ENCODE measurements around the gene HSPA12A. TPM values are rescaled to one million over a fixed set of nuclear protein-coding genes. Genes with fewer than 3 reads are reported as not detected.

Gene HSPA12A
- total RNA-seq, 2 experiments from 2014 or later, result 0.49 TPM; not detected in 1

DNA sequence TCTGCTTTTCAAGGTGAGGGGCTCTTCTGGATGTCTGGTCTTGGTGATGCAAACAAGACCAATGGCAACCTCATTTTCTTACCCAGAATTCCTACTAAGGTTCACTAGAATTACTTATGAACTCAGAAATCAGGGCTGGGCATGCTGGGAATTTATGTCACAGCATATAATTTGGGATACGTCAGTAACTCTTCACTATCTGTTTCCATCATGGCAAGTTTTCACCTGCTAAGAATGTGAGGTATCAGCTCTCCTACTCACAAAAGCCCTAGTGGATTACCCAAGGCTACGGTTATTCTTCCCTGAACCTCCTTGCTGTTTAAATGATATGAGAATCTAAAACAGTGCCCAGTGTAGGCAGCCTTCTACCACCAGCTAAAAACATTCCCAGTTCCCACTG, 68.5 kb downstream of the HSPA12A start:
- ATAC-seq (ENCODE audit: poor library complexity) (no peak), DNase-seq (no peak)
- Histone ChIP-seq H3K9me3 (ENCODE audit: control insufficient read depth in 1 of 2, insufficient read depth in 1 of 2, low read length in 2 of 2) (peaks cover 0 to 3% of the 10 kb centered on the region in 2 experiments), H3K27me3 (ENCODE audit: control insufficient read depth in 1 of 2, insufficient read depth in 2 of 2, low read length in 2 of 2) (peaks cover 2 to 15% of the 10 kb centered on the region in 2 experiments), H3K36me3 (ENCODE audit: insufficient read depth, low read length) (no peaks in the 10 kb centered on the region), H3K4me3 (ENCODE audit: low read length) (no peak overlapping the region), H3K27ac (ENCODE audit: low read depth in 1 of 2, low read length in 2 of 2) (no peak overlapping the region), H3K4me1 (ENCODE audit: insufficient read depth, low read length) (no peaks in the 10 kb centered on the region)
- no peaks in the 10 kb centered on the region for H3K36me3 Mint-ChIP-seq (ENCODE audit: low read depth)
- peaks cover 42% of the 10 kb centered on the region for H3K27me3 Mint-ChIP-seq
- no peak overlapping the region for H3K4me3 Mint-ChIP-seq
- CTCF ChIA-PET, result no interaction called here
- intact Hi-C loops (cut with DNase I, micrococcal nuclease), result no loop called here
- H3K4me1 Mint-ChIP-seq (ENCODE audit: low read depth), result no peaks in the 10 kb centered on the region
- no peaks in the 10 kb centered on the region for H3K9me3 Mint-ChIP-seq
- no peak overlapping the region for H3K27ac Mint-ChIP-seq
- POLR2A ChIA-PET, result no interaction called here
- TF ChIP-seq, protein P1, sequence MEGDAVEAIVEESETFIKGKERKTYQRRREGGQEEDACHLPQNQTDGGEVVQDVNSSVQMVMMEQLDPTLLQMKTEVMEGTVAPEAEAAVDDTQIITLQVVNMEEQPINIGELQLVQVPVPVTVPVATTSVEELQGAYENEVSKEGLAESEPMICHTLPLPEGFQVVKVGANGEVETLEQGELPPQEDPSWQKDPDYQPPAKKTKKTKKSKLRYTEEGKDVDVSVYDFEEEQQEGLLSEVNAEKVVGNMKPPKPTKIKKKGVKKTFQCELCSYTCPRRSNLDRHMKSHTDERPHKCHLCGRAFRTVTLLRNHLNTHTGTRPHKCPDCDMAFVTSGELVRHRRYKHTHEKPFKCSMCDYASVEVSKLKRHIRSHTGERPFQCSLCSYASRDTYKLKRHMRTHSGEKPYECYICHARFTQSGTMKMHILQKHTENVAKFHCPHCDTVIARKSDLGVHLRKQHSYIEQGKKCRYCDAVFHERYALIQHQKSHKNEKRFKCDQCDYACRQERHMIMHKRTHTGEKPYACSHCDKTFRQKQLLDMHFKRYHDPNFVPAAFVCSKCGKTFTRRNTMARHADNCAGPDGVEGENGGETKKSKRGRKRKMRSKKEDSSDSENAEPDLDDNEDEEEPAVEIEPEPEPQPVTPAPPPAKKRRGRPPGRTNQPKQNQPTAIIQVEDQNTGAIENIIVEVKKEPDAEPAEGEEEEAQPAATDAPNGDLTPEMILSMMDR (IDR thresholded peaks at IDR 0.05), result no peak

DNA sequence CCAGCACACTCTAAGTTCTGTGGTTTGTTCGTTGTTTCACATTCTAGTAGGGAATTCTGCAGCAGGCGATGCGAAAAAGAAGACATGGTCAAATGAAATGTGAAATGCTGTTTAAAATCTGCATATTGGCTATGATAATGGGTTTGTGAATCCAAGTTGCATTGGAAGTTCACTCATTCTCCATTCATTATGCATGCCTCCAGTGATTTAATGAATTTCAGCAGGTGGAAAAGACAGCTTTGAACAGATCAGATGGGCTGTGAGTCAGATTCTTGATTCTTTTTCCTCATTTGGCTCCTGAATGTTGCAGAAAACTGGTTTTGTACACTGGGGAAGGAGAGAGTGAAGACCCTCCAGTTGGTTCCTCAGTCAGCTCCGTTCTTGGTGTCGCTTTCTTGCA, 69.5 kb downstream of the HSPA12A start:
- Histone ChIP-seq H3K9me3 (ENCODE audit: control insufficient read depth in 1 of 2, insufficient read depth in 1 of 2, low read length in 2 of 2) (peaks cover 0 to 3% of the 10 kb centered on the region in 2 experiments), H3K4me3 (ENCODE audit: low read length) (no peak overlapping the region), H3K27me3 (ENCODE audit: control insufficient read depth in 1 of 2, insufficient read depth in 2 of 2, low read length in 2 of 2) (peaks cover 2 to 21% of the 10 kb centered on the region in 2 experiments), H3K27ac (ENCODE audit: low read depth in 1 of 2, low read length in 2 of 2) (no peak overlapping the region), H3K36me3 (ENCODE audit: insufficient read depth, low read length) (no peaks in the 10 kb centered on the region), H3K4me1 (ENCODE audit: insufficient read depth, low read length) (no peaks in the 10 kb centered on the region)
- no peak overlapping the region for H3K27ac Mint-ChIP-seq
- peaks cover 48% of the 10 kb centered on the region for H3K27me3 Mint-ChIP-seq
- no peaks in the 10 kb centered on the region for H3K9me3 Mint-ChIP-seq
- TF ChIP-seq, protein P1 (IDR thresholded peaks at IDR 0.05), result no peak
- POLR2A ChIA-PET, result no interaction called here
- no peaks in the 10 kb centered on the region for H3K4me1 Mint-ChIP-seq (ENCODE audit: low read depth)
- H3K36me3 Mint-ChIP-seq (ENCODE audit: low read depth), result no peaks in the 10 kb centered on the region
- ATAC-seq (ENCODE audit: poor library complexity), result no peak
- no peak overlapping the region for H3K4me3 Mint-ChIP-seq
- intact Hi-C loops (cut with DNase I, micrococcal nuclease), result no loop called here
- CTCF ChIA-PET, result no interaction called here
- no peak for DNase-seq

DNA sequence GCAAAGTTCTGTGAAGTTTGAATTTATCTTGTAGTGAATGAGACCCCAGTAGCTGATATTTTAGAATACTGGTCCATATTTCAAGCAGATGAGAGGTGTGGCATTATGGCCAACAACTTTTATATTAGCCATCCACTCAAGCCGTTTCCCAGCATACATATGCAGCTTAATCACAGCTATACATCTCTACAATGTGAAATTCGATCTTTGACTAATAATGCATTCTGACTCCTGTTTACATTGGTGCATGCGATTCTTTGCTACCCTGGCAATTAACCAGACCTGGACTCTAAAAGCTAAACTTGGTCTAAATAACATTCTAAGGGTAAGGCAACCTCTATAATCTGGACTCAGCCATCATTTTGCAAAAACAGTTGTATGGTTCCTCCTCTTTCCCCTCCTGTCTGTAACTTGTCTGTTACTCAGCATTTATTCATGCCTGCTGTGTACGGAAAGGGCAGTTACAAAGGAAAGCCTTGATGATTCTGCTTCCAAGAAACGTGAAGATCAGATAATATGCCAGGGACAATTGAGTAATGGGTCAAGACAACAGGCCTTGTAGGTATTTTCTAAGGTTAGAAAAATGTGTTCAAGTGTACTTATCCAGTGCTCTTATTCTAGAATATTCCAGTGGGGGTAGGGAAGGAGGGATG, 71.0 kb downstream of the HSPA12A start:
- no peaks in the 10 kb centered on the region for H3K9me3 Mint-ChIP-seq
- intact Hi-C loops (cut with DNase I, micrococcal nuclease), result no loop called here
- H3K36me3 Mint-ChIP-seq (ENCODE audit: low read depth), result no peaks in the 10 kb centered on the region
- TF ChIP-seq, protein P1 (IDR thresholded peaks at IDR 0.05), result no peak
- H3K36me3 ChIP-seq (ENCODE audit: insufficient read depth, low read length), result no peaks in the 10 kb centered on the region
- POLR2A ChIA-PET, result no interaction called here
- H3K27me3 Mint-ChIP-seq, result peaks cover 56% of the 10 kb centered on the region
- no peaks in the 10 kb centered on the region for H3K4me1 ChIP-seq (ENCODE audit: insufficient read depth, low read length)
- no peak for DNase-seq
- CTCF ChIA-PET, result no interaction called here
- H3K27me3 ChIP-seq (ENCODE audit: control insufficient read depth in 1 of 2, insufficient read depth in 2 of 2, low read length in 2 of 2), result peaks cover 2 to 21% of the 10 kb centered on the region in 2 experiments
- no peak overlapping the region for H3K4me3 Mint-ChIP-seq
- ATAC-seq (ENCODE audit: poor library complexity), result no peak
- no peak overlapping the region for H3K27ac Mint-ChIP-seq
- no peaks in the 10 kb centered on the region for H3K4me1 Mint-ChIP-seq (ENCODE audit: low read depth)
- H3K27ac ChIP-seq (ENCODE audit: low read depth in 1 of 2, low read length in 2 of 2), result no peak overlapping the region
- no peak overlapping the region for H3K4me3 ChIP-seq (ENCODE audit: low read length)
- H3K9me3 ChIP-seq (ENCODE audit: control insufficient read depth in 1 of 2, insufficient read depth in 1 of 2, low read length in 2 of 2), result peaks cover 0 to 3% of the 10 kb centered on the region in 2 experiments

Data from CD4-positive, alpha-beta T cell (primary cell).